H9 (cell line): ENCODE results near the gene HPS3. TPM values are rescaled to one million over a fixed set of nuclear protein-coding genes. Genes with fewer than 3 reads are reported as not detected.

ENCODE experiments used
- DNase-seq: peaks from one replicate; pipeline ENCODE4 v3.0.0-alpha.2; 2017
- H2AFZ ChIP-seq: one replicate; pipeline ENCODE4 v1.6.1; 2013; ENCODE audit warnings: mild to moderate bottlenecking, low read length, control low read depth, moderate library complexity
- H2AK5ac ChIP-seq: 2 replicates; pipeline ENCODE4 v1.6.1; 2013; ENCODE audit warnings: low read length, control low read depth, mixed read lengths; ENCODE audit not compliant: insufficient read length
- H2BK120ac ChIP-seq: one replicate; pipeline ENCODE4 v1.6.1; 2013; ENCODE audit warnings: low read depth, mild to moderate bottlenecking, low read length, control low read depth, inconsistent platforms; ENCODE audit not compliant: poor library complexity, severe bottlenecking
- H2BK12ac ChIP-seq: 2 replicates; pipeline ENCODE4 v1.6.1; 2013; ENCODE audit warnings: low read length, control low read depth, mixed read lengths, low read depth; ENCODE audit not compliant: insufficient read length
- H2BK15ac ChIP-seq: 2 replicates; pipeline ENCODE4 v1.6.1; 2013; ENCODE audit warnings: low read depth, low read length, control low read depth
- H2BK20ac ChIP-seq: one replicate; pipeline ENCODE4 v1.6.1; 2013; ENCODE audit warnings: low read depth, mild to moderate bottlenecking, low read length, control low read depth, inconsistent platforms; ENCODE audit not compliant: poor library complexity, severe bottlenecking
- H2BK5ac ChIP-seq: 2 replicates; pipeline ENCODE4 v1.6.1; 2013; ENCODE audit warnings: low read length, control low read depth, mixed read lengths; ENCODE audit not compliant: insufficient read length
- H3K14ac ChIP-seq: 2 replicates; pipeline ENCODE4 v1.6.1; 2013; ENCODE audit warnings: low read length, control low read depth; ENCODE audit not compliant: insufficient read depth
- H3K18ac ChIP-seq: 2 replicates; pipeline ENCODE4 v1.6.1; 2013; ENCODE audit warnings: low read depth, mild to moderate bottlenecking, mixed read lengths, low read length, control low read depth; ENCODE audit not compliant: insufficient read length
- H3K23ac ChIP-seq: 2 replicates; pipeline ENCODE4 v1.6.1; 2013; ENCODE audit warnings: low read length, control low read depth, mixed read lengths, low read depth; ENCODE audit not compliant: insufficient read length
- H3K23me2 ChIP-seq: 2 replicates; pipeline ENCODE4 v1.6.1; 2013; ENCODE audit warnings: low read depth, mild to moderate bottlenecking, mixed read lengths, low read length, control low read depth; ENCODE audit not compliant: insufficient read length, poor library complexity, severe bottlenecking
- H3K27ac ChIP-seq: 2 replicates; pipeline ENCODE4 v1.5.1; 2013; ENCODE audit warnings: low read length, control low read depth, mixed read lengths, low read depth; ENCODE audit not compliant: insufficient read length
- H3K27me3 ChIP-seq: 2 replicates; pipeline ENCODE4 v1.6.1; 2013; ENCODE audit warnings: low read length, control low read depth, inconsistent platforms; ENCODE audit not compliant: insufficient read depth
- H3K4ac ChIP-seq: 2 replicates; pipeline ENCODE4 v1.6.1; 2013; ENCODE audit warnings: low read depth, mild to moderate bottlenecking, control low read depth, inconsistent platforms, low read length, moderate library complexity
- H3K4me1 ChIP-seq: 2 replicates; pipeline ENCODE4 v1.6.1; 2013; ENCODE audit warnings: low read length, control low read depth, inconsistent platforms; ENCODE audit not compliant: insufficient read depth
- H3K4me2 ChIP-seq: 2 replicates; pipeline ENCODE4 v1.6.1; 2013; ENCODE audit warnings: low read length, control low read depth, mixed read lengths; ENCODE audit not compliant: insufficient read length, insufficient read depth
- H3K56ac ChIP-seq: 2 replicates; pipeline ENCODE4 v1.6.1; 2013; ENCODE audit warnings: low read depth, mild to moderate bottlenecking, mixed read lengths, low read length, control low read depth; ENCODE audit not compliant: insufficient read length
- H3K79me1 ChIP-seq: 2 replicates; pipeline ENCODE4 v1.6.1; 2013; ENCODE audit warnings: low read depth, mild to moderate bottlenecking, moderate library complexity, low read length, control low read depth, inconsistent platforms; ENCODE audit not compliant: insufficient read depth, poor library complexity, severe bottlenecking
- H3K79me2 ChIP-seq: 2 replicates; pipeline ENCODE4 v1.6.1; 2013; ENCODE audit warnings: low read length, control low read depth, inconsistent platforms; ENCODE audit not compliant: insufficient read depth
- H3K9ac ChIP-seq: 2 replicates; pipeline ENCODE4 v1.6.1; 2013; ENCODE audit warnings: low read length, control low read depth, mixed read lengths; ENCODE audit not compliant: insufficient read length; ENCODE audit errors: extremely low read depth
- H3K9me3 ChIP-seq: one replicate; pipeline ENCODE4 v1.6.1; 2013; ENCODE audit warnings: low read depth, low read length, inconsistent platforms; ENCODE audit not compliant: control insufficient read depth
- H3T11ph ChIP-seq: one replicate; pipeline ENCODE4 v1.6.1; 2013; ENCODE audit warnings: mild to moderate bottlenecking, low read length, control low read depth, inconsistent platforms
- H4K20me1 ChIP-seq: one replicate; pipeline ENCODE4 v1.6.1; 2013; ENCODE audit not compliant: control insufficient read depth, insufficient read length, insufficient read depth
- H4K5ac ChIP-seq: 2 replicates; pipeline ENCODE4 v1.6.1; 2013; ENCODE audit warnings: low read depth, mild to moderate bottlenecking, mixed read lengths, low read length, control low read depth; ENCODE audit not compliant: insufficient read length
- H4K8ac ChIP-seq: replicated peaks from 2 replicates; pipeline ENCODE4 v1.6.1; 2013; ENCODE audit warnings: low read length, control low read depth, mixed read lengths, low read depth; ENCODE audit not compliant: insufficient read length
- H4K91ac ChIP-seq: 2 replicates; pipeline ENCODE4 v1.6.1; 2013; ENCODE audit warnings: low read depth, mild to moderate bottlenecking, moderate library complexity, mixed read lengths, low read length, control low read depth; ENCODE audit not compliant: insufficient read length
- H3K27ac Mint-ChIP-seq, 3 experiments: 2 replicates in 2 of 3; 3 replicates in 1 of 3; pipeline ENCODE4 v1.8.0; 2020 to 2021; ENCODE audit warnings: mixed read lengths in 3 of 3, mild to moderate bottlenecking in 1 of 3, moderate library complexity in 1 of 3
- H3K27me3 Mint-ChIP-seq: 2 replicates; pipeline ENCODE4 v1.8.0; 2021; ENCODE audit warnings: low read depth, mild to moderate bottlenecking, moderate library complexity, mixed read lengths
- H3K36me3 Mint-ChIP-seq, 3 experiments: 2 replicates in 2 of 3; 3 replicates in 1 of 3; pipeline ENCODE4 v1.8.0; 2020 to 2021; ENCODE audit warnings: low read depth in 3 of 3, mixed read lengths in 3 of 3; ENCODE audit not compliant: insufficient read depth in 1 of 3
- H3K4me1 Mint-ChIP-seq, 2 experiments: 2 replicates each; pipeline ENCODE4 v1.8.0; 2020; ENCODE audit warnings: mixed read lengths in 2 of 2
- H3K4me3 Mint-ChIP-seq, 2 experiments: 2 replicates in 1 of 2; 3 replicates in 1 of 2; pipeline ENCODE4 v1.8.0; 2020 to 2021; ENCODE audit warnings: mild to moderate bottlenecking in 2 of 2, mixed read lengths in 2 of 2, moderate library complexity in 1 of 2
- H3K9me3 Mint-ChIP-seq, 2 experiments: 2 replicates in 1 of 2; 3 replicates in 1 of 2; pipeline ENCODE4 v1.8.0; 2020; ENCODE audit warnings: mild to moderate bottlenecking in 2 of 2, mixed read lengths in 2 of 2, moderate library complexity in 1 of 2
- CTCF ChIP-seq: fragments of 200-600 bp; sonication (generic); conservative IDR thresholded peaks from 3 replicates; pipeline ENCODE4 v1.8.0; 2021; ENCODE audit warnings: antibody characterized with exemption, mild to moderate bottlenecking
- WGBS: extraction: QIAGEN DNeasy Blood & Tissue Kit; methylation state at CpG from one replicate; pipeline ENCODE4 v1.1.7; 2013; ENCODE audit warnings: missing lambda C conversion rate, low lambda C conversion rate, mixed read lengths; ENCODE audit not compliant: insufficient read length; ENCODE audit errors: extremely low coverage; 5-methylcytosine and 5-hydroxymethylcytosine counted together
- total RNA-seq: library from RNA; stranded (reverse); gene quantifications from 2 replicates; pipeline ENCODE4 v1.2.1, GENCODE V29; 2021

HPS3 gene
- total RNA-seq, 1 experiment from 2014 or later: 46.5 TPM

GRCh38 chr3:149216193-149216869 is 86.9 kb downstream of the HPS3 start:
- DNase-seq: no peak
- no peak overlapping the region for H3K4ac ChIP-seq

More at GRCh38 chr3:149216193-149216869, 86.9 kb downstream of the HPS3 start:
- no peaks in the 10 kb centered on the region for H3K9me3 ChIP-seq
- H3K23me2 ChIP-seq: no peaks in the 10 kb centered on the region
- H4K5ac ChIP-seq: no peak overlapping the region
- Mint-ChIP-seq H3K27ac (no peak overlapping the region; a peak in 1 of 7 replicates), H3K27me3 (no peaks in the 10 kb centered on the region), H3K4me1 (peaks cover 12 to 16% of the 10 kb centered on the region in 2 experiments), H3K4me3 (no peak overlapping the region), H3K9me3 (peaks cover 3 to 8% of the 10 kb centered on the region in 2 experiments; a peak in 4 of 5 replicates), H3K36me3 (peaks cover 0 to 9% (median 4%) of the 10 kb centered on the region in 3 experiments; a peak in 3 of 7 replicates)
- H3K79me1 ChIP-seq: no peaks in the 10 kb centered on the region
- no peak overlapping the region for H2BK12ac ChIP-seq
- H4K91ac ChIP-seq: no peak overlapping the region
- H3K9ac ChIP-seq: no peak overlapping the region
- H3K14ac ChIP-seq: no peak overlapping the region
- no peaks in the 10 kb centered on the region for H3K27me3 ChIP-seq
- H3K18ac ChIP-seq: no peak overlapping the region
- no peaks in the 10 kb centered on the region for H3K4me1 ChIP-seq
- H2AFZ ChIP-seq: no peak overlapping the region
- H3T11ph ChIP-seq: no peak overlapping the region
- H4K20me1 ChIP-seq: no peaks in the 10 kb centered on the region
- no peak overlapping the region for H3K4me2 ChIP-seq
- no CpG with 5 or more reads among the region's 4 CpGs for WGBS
- no peak overlapping the region for H2AK5ac ChIP-seq
- no peak overlapping the region for H3K27ac ChIP-seq
- H3K56ac ChIP-seq: no peak overlapping the region
- H3K79me2 ChIP-seq: no peaks in the 10 kb centered on the region
- H2BK20ac ChIP-seq: no peak overlapping the region
- H3K23ac ChIP-seq: no peak overlapping the region
- no peak for TF ChIP-seq CTCF
- H4K8ac ChIP-seq: no peak overlapping the region
- no peak overlapping the region for H2BK15ac ChIP-seq
- no peak overlapping the region for H2BK5ac ChIP-seq
- H2BK120ac ChIP-seq: no peak overlapping the region
